Natural killer cell (primary cell): ENCODE measurements around the gene CDH12. TPM values are rescaled to one million over a fixed set of nuclear protein-coding genes. Genes with fewer than 3 reads are reported as not detected.

Source experiments
- ATAC-seq, 3 donors: fragments of 150-1000 bp in 2 of 3; fragments of 200-7000 bp in 1 of 3; cut with Tn5 transposase; 1 replicate in 1 of 3; 2 replicates in 2 of 3; pipeline ENCODE4 v1.10.0; 2021; ENCODE audit warnings: mild to moderate bottlenecking in 2 of 3, moderate library complexity in 2 of 3
- DNase-seq, 2 donors: peaks; one replicate each; pipeline versions ENCODE4 v3.0.0 to v3.0.0-alpha.2; 2013 to 2021; ENCODE audit warnings: mixed read lengths in 1 of 2
- H3K27ac ChIP-seq: one replicate; pipeline ENCODE4 v1.5.1; 2013; ENCODE audit warnings: mild to moderate bottlenecking, low read length
- H3K27me3 ChIP-seq: one replicate; pipeline ENCODE4 v1.6.1; 2013; ENCODE audit warnings: low read length; ENCODE audit not compliant: control insufficient read depth, insufficient read depth
- H3K36me3 ChIP-seq: one replicate; pipeline ENCODE4 v1.6.1; 2013; ENCODE audit warnings: low read length; ENCODE audit not compliant: control insufficient read depth, insufficient read depth
- H3K4me1 ChIP-seq: one replicate; pipeline ENCODE4 v1.6.1; 2013; ENCODE audit warnings: low read length; ENCODE audit not compliant: control insufficient read depth, insufficient read depth
- H3K4me3 ChIP-seq: one replicate; pipeline ENCODE4 v1.5.1; 2013; ENCODE audit warnings: low read length
- H3K9me3 ChIP-seq: one replicate; pipeline ENCODE4 v1.6.1; 2013; ENCODE audit warnings: low read length; ENCODE audit not compliant: control insufficient read depth, insufficient read depth
- H3K27ac Mint-ChIP-seq, 2 donors: one replicate each; pipeline ENCODE4 v1.8.0; 2022; ENCODE audit warnings: mild to moderate bottlenecking in 2 of 2, mixed read lengths in 2 of 2, moderate library complexity in 1 of 2
- H3K27me3 Mint-ChIP-seq, 2 donors: one replicate each; pipeline ENCODE4 v1.8.0; 2022; ENCODE audit warnings: low read depth in 2 of 2, mixed read lengths in 2 of 2
- H3K36me3 Mint-ChIP-seq: one replicate; pipeline ENCODE4 v1.8.0; 2022; ENCODE audit warnings: mixed read lengths
- H3K4me1 Mint-ChIP-seq, 2 donors: one replicate each; pipeline ENCODE4 v1.8.0; 2022; ENCODE audit warnings: mixed read lengths in 2 of 2
- H3K4me3 Mint-ChIP-seq: one replicate; pipeline ENCODE4 v1.8.0; 2022; ENCODE audit warnings: mild to moderate bottlenecking, moderate library complexity, mixed read lengths
- H3K9me3 Mint-ChIP-seq, 2 donors: one replicate each; pipeline ENCODE4 v1.8.0; 2022; ENCODE audit warnings: mixed read lengths in 2 of 2
- CTCF ChIP-seq: fragments of 200-600 bp; IDR thresholded peaks from one replicate; pipeline ENCODE4 v1.8.0; 2022; ENCODE audit warnings: antibody characterized with exemption
- WGBS: methylation state at CpG from one replicate; pipeline ENCODE4 v1.1.7; 2013; ENCODE audit warnings: missing lambda C conversion rate; ENCODE audit not compliant: insufficient coverage; 5-methylcytosine and 5-hydroxymethylcytosine counted together
- intact Hi-C: fragments of 100-400 bp; cut with micrococcal nuclease; formaldehyde crosslinking; loops from one replicate; pipeline ENCODE4 v1.14.2; 2022
- total RNA-seq, 4 donors: library from RNA; stranded (reverse); fragments of 120-200 nt in 1 of 4; gene quantifications; one replicate each; pipeline versions ENCODE4 v1.2.3 to v1.2.4, GENCODE V29; 2013 to 2022

Gene CDH12
- total RNA-seq, 3 donors from 2014 or later (not counting 1 experiment from before 2014, with no cell fraction given) = not detected

- H3K4me3 ChIP-seq = no peak overlapping the region
- H3K4me3 Mint-ChIP-seq = no peak overlapping the region
- no peak overlapping the region for H3K27ac ChIP-seq
- H3K27me3 ChIP-seq = no peaks in the 10 kb centered on the region
- no peaks in the 10 kb centered on the region for H3K4me1 ChIP-seq
- intact Hi-C loops = no loop called here
- H3K9me3 Mint-ChIP-seq = peaks cover 18 to 22% of the 10 kb centered on the region in 2 donors
- no peaks in the 10 kb centered on the region for H3K36me3 ChIP-seq
- no peak overlapping the region for H3K27ac Mint-ChIP-seq
- 88% methylated on average over 1 of the region's 1 CpG for WGBS
- no peak for TF ChIP-seq CTCF
- H3K27me3 Mint-ChIP-seq = no peaks in the 10 kb centered on the region
- peaks cover 6% of the 10 kb centered on the region for H3K36me3 Mint-ChIP-seq
- no peak for ATAC-seq
- no peaks in the 10 kb centered on the region for H3K4me1 Mint-ChIP-seq
- no peaks in the 10 kb centered on the region for H3K9me3 ChIP-seq
- DNase-seq = no peak
Measured at GRCh38 chr5:21931116-21931515, 922.0 kb downstream of the CDH12 start.

- Histone ChIP-seq H3K9me3 (no peaks in the 10 kb centered on the region), H3K36me3 (no peaks in the 10 kb centered on the region), H3K27ac (no peak overlapping the region), H3K27me3 (no peaks in the 10 kb centered on the region), H3K4me1 (no peaks in the 10 kb centered on the region), H3K4me3 (no peak overlapping the region)
- Mint-ChIP-seq H3K36me3 (no peaks in the 10 kb centered on the region), H3K9me3 (peaks cover 7 to 11% of the 10 kb centered on the region in 2 donors), H3K27me3 (no peaks in the 10 kb centered on the region), H3K27ac (no peak overlapping the region), H3K4me3 (no peak overlapping the region), H3K4me1 (no peaks in the 10 kb centered on the region)
- intact Hi-C loops = no loop called here
- ATAC-seq (no peak), DNase-seq (no peak)
- no peak for TF ChIP-seq CTCF
- WGBS = 20% methylated on average over 5 of the region's 8 CpGs
Measured at GRCh38 chr5:21919414-21920022, 933.6 kb downstream of the CDH12 start.

GRCh38 chr5:21918451-21918850, 934.7 kb downstream of the CDH12 start:
- no peaks in the 10 kb centered on the region for H3K27me3 Mint-ChIP-seq

More at GRCh38 chr5:21918451-21918850, 934.7 kb downstream of the CDH12 start:
- no peak overlapping the region for H3K4me3 Mint-ChIP-seq
- intact Hi-C loops = no loop called here
- Histone ChIP-seq H3K4me1 (no peaks in the 10 kb centered on the region), H3K36me3 (no peaks in the 10 kb centered on the region), H3K4me3 (no peak overlapping the region), H3K27me3 (no peaks in the 10 kb centered on the region), H3K9me3 (no peaks in the 10 kb centered on the region), H3K27ac (no peak overlapping the region)
- H3K9me3 Mint-ChIP-seq = peaks cover 7 to 11% of the 10 kb centered on the region in 2 donors
- ATAC-seq = no peak
- 55% methylated on average over 2 of the region's 2 CpGs for WGBS
- no peaks in the 10 kb centered on the region for H3K4me1 Mint-ChIP-seq
- no peak overlapping the region for H3K27ac Mint-ChIP-seq
- DNase-seq = no peak
- no peak for TF ChIP-seq CTCF
- no peaks in the 10 kb centered on the region for H3K36me3 Mint-ChIP-seq
